GM12878 (cell line): Measurements from ENCODE around the gene P3H2.

ENCODE experiments used
- BRCA1 ChIP-seq: IDR thresholded peaks from 2 replicates; pipeline ENCODE4 v1.6.1; 2011; ENCODE audit warnings: low read depth, low read length, improper control_type of control experiment
- CBX3 ChIP-seq: fragments of 200-600 bp; sonication (generic); IDR thresholded peaks from 2 replicates; pipeline ENCODE4 v1.6.1; 2016; ENCODE audit warnings: low read depth, borderline replicate concordance
- GABPA ChIP-seq: IDR thresholded peaks from 2 replicates; pipeline ENCODE4 v1.6.1; 2014; ENCODE audit warnings: antibody characterized with exemption, low read depth, mild to moderate bottlenecking, inconsistent platforms
- NR2C2 ChIP-seq: IDR thresholded peaks from 2 replicates; pipeline ENCODE4 v1.6.1; 2011; ENCODE audit warnings: borderline replicate concordance, low read depth; ENCODE audit not compliant: control insufficient read depth, insufficient read length
- RCOR1 ChIP-seq: conservative IDR thresholded peaks from 2 replicates; pipeline ENCODE4 v1.6.1; 2012; ENCODE audit warnings: low read depth, low read length, improper control_type of control experiment
- STAT1 ChIP-seq: fragments of 450-650 bp; conservative IDR thresholded peaks from 2 replicates; pipeline ENCODE4 v1.6.1; 2014; ENCODE audit warnings: antibody characterized with exemption, mild to moderate bottlenecking
- ZNF274 ChIP-seq: IDR thresholded peaks from one replicate; pipeline ENCODE4 v1.8.0; 2011; ENCODE audit not compliant: insufficient read length, insufficient read depth
- TF ChIP-seq, protein P1 (sequence below): IDR thresholded peaks from 2 replicates; pipeline ENCODE4 v1.6.1; 2012; ENCODE audit warnings: low read depth, low read length, improper control_type of control experiment

DNA sequence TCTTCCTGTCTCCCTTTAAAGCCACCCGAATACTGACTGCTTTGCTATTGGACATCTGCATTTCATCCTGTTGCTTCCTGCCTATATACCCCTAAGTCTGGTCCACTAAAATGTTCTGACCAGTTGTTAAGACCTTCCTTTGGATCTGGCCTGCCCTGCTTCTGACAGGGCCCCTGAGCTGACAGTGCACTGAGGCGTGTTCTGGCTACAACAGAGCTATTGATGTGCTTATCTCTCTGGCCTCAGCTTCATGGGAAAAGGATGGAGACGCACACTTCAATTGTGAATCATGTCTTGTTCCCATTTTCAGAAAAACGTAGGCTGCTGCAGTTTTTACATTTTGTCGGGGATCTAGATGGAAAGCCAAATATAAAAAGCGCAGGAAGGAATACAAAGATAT lies 7.1 kb upstream of the P3H2 start:
- no peak for TF ChIP-seq RCOR1
- TF ChIP-seq, protein P1, sequence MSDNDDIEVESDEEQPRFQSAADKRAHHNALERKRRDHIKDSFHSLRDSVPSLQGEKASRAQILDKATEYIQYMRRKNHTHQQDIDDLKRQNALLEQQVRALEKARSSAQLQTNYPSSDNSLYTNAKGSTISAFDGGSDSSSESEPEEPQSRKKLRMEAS = no peak
- no peak for TF ChIP-seq NR2C2
- TF ChIP-seq GABPA = no peak
- TF ChIP-seq BRCA1 = no peak
- no peak for TF ChIP-seq STAT1
- no peak for TF ChIP-seq CBX3
- TF ChIP-seq ZNF274 = no peak
